HCT116 (cell line): ENCODE measurements around the gene WDR83. TPM values are rescaled to one million over a fixed set of nuclear protein-coding genes. Genes with fewer than 3 reads are reported as not detected.

ENCODE experiments used
- ATAC-seq: fragments of 200-7000 bp; cut with Tn5 transposase; 2 replicates; pipeline ENCODE4 v1.9.1; 2020; ENCODE audit warnings: mild to moderate bottlenecking, moderate library complexity
- BruUV-seq: library from RNA; stranded (reverse); fragments of 400-500 nt; replicated peaks from 2 replicates; lab custom pipeline; 2021; lab: Mats Ljungman, UMichigan
- CTCF ChIA-PET: fragments of 300-600 bp; sonication (Branson Sonifier 250); formaldehyde crosslinking; loops from one replicate; lab custom pipeline; 2021; ENCODE audit warnings: antibody characterized with exemption; lab: Charles Lee
- POLR2A ChIA-PET: fragments of 300-600, 350-600 bp; sonication (Branson Sonifier 250); formaldehyde crosslinking; loops from one replicate; lab custom pipeline; 2021; ENCODE audit warnings: antibody characterized with exemption; lab: Charles Lee
- RAD21 ChIA-PET, 2 experiments: fragments of 300-600 bp; sonication (Branson Sonifier 250); formaldehyde crosslinking; loops; one replicate each; lab custom pipeline; 2023; ENCODE audit warnings: low total read pairs in 2 of 2; ENCODE audit not compliant: uncharacterized antibody in 2 of 2, unreplicated experiment in 2 of 2, low non-redundant PET in 1 of 2; lab: Charles Lee
- DNase-seq: peaks from one replicate; pipeline ENCODE4 v3.0.0-alpha.2; 2010; ENCODE audit warnings: low read depth, low spot score
- H2AFZ ChIP-seq: fragments of 200-600 bp; shearing (Covaris generic), sonication (generic); 2 replicates; pipeline ENCODE4 v1.6.1; 2017; ENCODE audit warnings: low read depth, mixed run types, mixed read lengths, antibody characterized with exemption, low read length; ENCODE audit not compliant: poor library complexity, severe bottlenecking
- H3K27ac ChIP-seq: 2 replicates; pipeline ENCODE4 v1.5.1; 2012; ENCODE audit warnings: low read depth, low read length
- H3K27me3 ChIP-seq: fragments of 200-600 bp; sonication (generic); 2 replicates; pipeline ENCODE4 v1.6.1; 2016; ENCODE audit warnings: mixed run types, low read length, mixed read lengths; ENCODE audit not compliant: insufficient read depth
- H3K36me3 ChIP-seq, 2 experiments: fragments of 200-500 bp in 1 of 2; fragments of 200-600 bp in 1 of 2; sonication (Bioruptor generic) in 1 of 2; sonication (generic) in 1 of 2; 2 replicates each; pipeline versions ENCODE4 v1.5.1 to v1.6.1; 2014 to 2016; ENCODE audit warnings: low read length in 2 of 2, inconsistent platforms in 1 of 2, mixed read lengths in 1 of 2, mixed run types in 1 of 2; ENCODE audit not compliant: insufficient read depth in 2 of 2, control insufficient read depth in 1 of 2
- H3K4me1 ChIP-seq, 2 experiments: fragments of 200-600 bp in 1 of 2; sonication (generic) in 1 of 2; 2 replicates each; pipeline versions ENCODE4 v1.5.1 to v1.6.1; 2012 to 2017; ENCODE audit warnings: low read length in 2 of 2, inconsistent platforms in 1 of 2, mild to moderate bottlenecking in 1 of 2, mixed read lengths in 1 of 2, mixed run types in 1 of 2, moderate library complexity in 1 of 2; ENCODE audit not compliant: insufficient read depth in 2 of 2, control insufficient read depth in 1 of 2
- H3K4me2 ChIP-seq: fragments of 200-600 bp; sonication (generic); 2 replicates; pipeline ENCODE4 v1.6.1; 2017; ENCODE audit warnings: mixed run types, low read length, mixed read lengths
- H3K4me3 ChIP-seq, 2 experiments: fragments of 200-600 bp in 1 of 2; sonication (generic) in 1 of 2; replicated peaks in 1 of 2; 2 replicates each; pipeline ENCODE4 v1.5.1; 2011 to 2016; ENCODE audit warnings: low read length in 2 of 2, control low read depth in 1 of 2, low read depth in 1 of 2, mild to moderate bottlenecking in 1 of 2, mixed read lengths in 1 of 2, mixed run types in 1 of 2
- H3K79me2 ChIP-seq: fragments of 200-600 bp; sonication (generic); 2 replicates; pipeline ENCODE4 v1.6.1; 2017; ENCODE audit warnings: mild to moderate bottlenecking, mixed run types, low read length, moderate library complexity, mixed read lengths; ENCODE audit not compliant: insufficient read depth
- H3K9ac ChIP-seq: fragments of 200-600 bp; sonication (generic); 2 replicates; pipeline ENCODE4 v1.6.1; 2016; ENCODE audit warnings: low read length, mixed read lengths
- H3K9me2 ChIP-seq: fragments of 200-600 bp; sonication (generic), shearing (Covaris generic); 2 replicates; pipeline ENCODE4 v1.6.1; 2017; ENCODE audit warnings: mixed run types, mild to moderate bottlenecking, moderate library complexity; ENCODE audit not compliant: insufficient read depth
- H3K9me3 ChIP-seq, 2 experiments: fragments of 200-500 bp in 1 of 2; fragments of 200-600 bp in 1 of 2; sonication (Bioruptor generic) in 1 of 2; sonication (generic) in 1 of 2; 2 replicates each; pipeline ENCODE4 v1.6.1; 2014 to 2017; ENCODE audit warnings: low read length in 2 of 2, mixed read lengths in 2 of 2, inconsistent platforms in 1 of 2, low read depth in 1 of 2, mild to moderate bottlenecking in 1 of 2, mixed run types in 1 of 2, moderate library complexity in 1 of 2; ENCODE audit not compliant: control insufficient read depth in 1 of 2, insufficient read depth in 1 of 2
- H4K20me1 ChIP-seq: fragments of 200-600 bp; sonication (generic), shearing (Covaris generic); 2 replicates; pipeline ENCODE4 v1.6.1; 2017; ENCODE audit warnings: mixed run types, mild to moderate bottlenecking, moderate library complexity; ENCODE audit not compliant: insufficient read depth
- CBX3 ChIP-seq: IDR thresholded peaks from 2 replicates; pipeline ENCODE4 v1.6.1; 2012; ENCODE audit warnings: low read depth
- CEBPB ChIP-seq: IDR thresholded peaks from 2 replicates; pipeline ENCODE4 v1.6.1; 2012; ENCODE audit warnings: low read depth
- ELF1 ChIP-seq: IDR thresholded peaks from 2 replicates; pipeline ENCODE4 v1.6.1; 2012; ENCODE audit warnings: low read depth, borderline replicate concordance
- EZH2 ChIP-seq: fragments of 200-600 bp; sonication (generic); IDR thresholded peaks from 2 replicates; pipeline ENCODE4 v1.6.1; 2017; ENCODE audit warnings: antibody characterized with exemption, mixed run types
- EZH2phosphoT487 ChIP-seq: fragments of 200-600 bp; IDR thresholded peaks from 2 replicates; pipeline ENCODE4 v1.6.1; 2018; ENCODE audit warnings: antibody characterized with exemption, borderline replicate concordance
- FOSL1 ChIP-seq: IDR thresholded peaks from 2 replicates; pipeline ENCODE4 v1.6.1; 2012; ENCODE audit warnings: low read depth
- JUND ChIP-seq: IDR thresholded peaks from 2 replicates; pipeline ENCODE4 v1.6.1; 2012
- POLR2AphosphoS5 ChIP-seq: IDR thresholded peaks from 2 replicates; pipeline ENCODE4 v1.6.1; 2011; ENCODE audit warnings: mild to moderate bottlenecking, low read depth, low read length, moderate library complexity
- RAD21 ChIP-seq: IDR thresholded peaks from 2 replicates; pipeline ENCODE4 v1.6.1; 2012; ENCODE audit warnings: low read depth, mild to moderate bottlenecking
- SP1 ChIP-seq: IDR thresholded peaks from 2 replicates; pipeline ENCODE4 v1.6.1; 2012; ENCODE audit warnings: low read depth
- YY1 ChIP-seq: IDR thresholded peaks from 2 replicates; pipeline ENCODE4 v1.6.1; 2011; ENCODE audit warnings: low read length, low read depth, moderate library complexity, mild to moderate bottlenecking; ENCODE audit not compliant: insufficient replicate concordance; ENCODE audit errors: extremely low read depth
- ZFX ChIP-seq: fragments of 450-650 bp; IDR thresholded peaks from 2 replicates; pipeline ENCODE4 v1.6.1; 2017
- ZNF274 ChIP-seq: fragments of 200-500 bp; sonication (Bioruptor generic); IDR thresholded peaks from 2 replicates; pipeline ENCODE4 v1.6.1; 2014; ENCODE audit warnings: mild to moderate bottlenecking, low read depth, low read length, inconsistent platforms
- intact Hi-C: fragments of 100-400 bp; cut with micrococcal nuclease; formaldehyde crosslinking; loops from 2 replicates; pipeline ENCODE4 v1.10.0; 2022
- total RNA-seq: library from RNA; stranded (reverse); gene quantifications from one replicate; pipeline ENCODE4 v1.2.1, GENCODE V29; 2021; ENCODE audit not compliant: unreplicated experiment
- TF ChIP-seq, protein P1 (sequence below): IDR thresholded peaks from 2 replicates; pipeline ENCODE4 v1.6.1; 2011; ENCODE audit warnings: mild to moderate bottlenecking, low read length, moderate library complexity; ENCODE audit not compliant: insufficient replicate concordance; ENCODE audit errors: extremely low read depth
- TF ChIP-seq, protein P2 (sequence below): IDR thresholded peaks from 2 replicates; pipeline ENCODE4 v1.6.1; 2012
- TF ChIP-seq, protein P3 (sequence below), 3 experiments: fragments of 200-600 bp in 1 of 3; sonication (generic) in 1 of 3; IDR thresholded peaks in 2 of 3; conservative IDR thresholded peaks in 1 of 3; 2 replicates each; pipeline ENCODE4 v1.5.1; 2012 to 2017; ENCODE audit warnings: low read depth in 2 of 3, low read length in 2 of 3, antibody characterized with exemption in 1 of 3, borderline replicate concordance in 1 of 3, control low read depth in 1 of 3, mild to moderate bottlenecking in 1 of 3, mixed read lengths in 1 of 3, mixed run types in 1 of 3, moderate library complexity in 1 of 3; ENCODE audit not compliant: insufficient read depth in 1 of 3
- TF ChIP-seq, protein P4 (sequence below): IDR thresholded peaks from 2 replicates; pipeline ENCODE4 v1.6.1; 2012; ENCODE audit warnings: low read depth
- TF ChIP-seq, protein P5 (sequence below): IDR thresholded peaks from 2 replicates; pipeline ENCODE4 v1.6.1; 2012

The WDR83 gene
- total RNA-seq, 1 experiment from 2014 or later: 20.1 TPM

DNA sequence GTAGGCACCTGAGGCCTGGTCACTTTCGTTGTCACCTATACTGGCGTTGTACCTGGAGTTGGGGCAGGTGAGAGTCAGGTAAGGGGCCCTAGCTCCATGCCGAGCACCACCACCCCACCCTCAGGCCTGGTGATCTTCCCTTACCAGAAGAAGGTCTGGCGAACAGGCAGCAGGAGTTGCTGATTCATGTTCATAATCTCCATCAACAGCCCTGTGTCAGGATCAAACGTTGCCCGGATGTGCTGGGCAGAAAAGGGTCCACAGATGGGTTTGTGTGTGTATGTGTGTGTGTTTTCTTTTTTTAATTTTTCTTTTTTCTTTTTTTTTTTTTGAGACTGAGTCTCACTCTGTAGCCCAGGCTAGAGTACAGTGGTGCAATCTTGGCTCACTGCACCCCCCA lies 14.4 kb upstream of the WDR83 start:
- intact Hi-C loops: no loop called here
- no peaks in the 10 kb centered on the region for H3K27me3 ChIP-seq
- H3K9me2 ChIP-seq: no peaks in the 10 kb centered on the region
- TF ChIP-seq, protein P1, sequence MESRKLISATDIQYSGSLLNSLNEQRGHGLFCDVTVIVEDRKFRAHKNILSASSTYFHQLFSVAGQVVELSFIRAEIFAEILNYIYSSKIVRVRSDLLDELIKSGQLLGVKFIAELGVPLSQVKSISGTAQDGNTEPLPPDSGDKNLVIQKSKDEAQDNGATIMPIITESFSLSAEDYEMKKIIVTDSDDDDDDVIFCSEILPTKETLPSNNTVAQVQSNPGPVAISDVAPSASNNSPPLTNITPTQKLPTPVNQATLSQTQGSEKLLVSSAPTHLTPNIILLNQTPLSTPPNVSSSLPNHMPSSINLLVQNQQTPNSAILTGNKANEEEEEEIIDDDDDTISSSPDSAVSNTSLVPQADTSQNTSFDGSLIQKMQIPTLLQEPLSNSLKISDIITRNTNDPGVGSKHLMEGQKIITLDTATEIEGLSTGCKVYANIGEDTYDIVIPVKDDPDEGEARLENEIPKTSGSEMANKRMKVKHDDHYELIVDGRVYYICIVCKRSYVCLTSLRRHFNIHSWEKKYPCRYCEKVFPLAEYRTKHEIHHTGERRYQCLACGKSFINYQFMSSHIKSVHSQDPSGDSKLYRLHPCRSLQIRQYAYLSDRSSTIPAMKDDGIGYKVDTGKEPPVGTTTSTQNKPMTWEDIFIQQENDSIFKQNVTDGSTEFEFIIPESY: no peak
- TF ChIP-seq ELF1 (no peak), ZNF274 (no peak), CBX3 (no peak), POLR2AphosphoS5 (no peak), ZFX (no peak), SP1 (no peak), EZH2 (no peak), RAD21 (no peak), YY1 (no peak), EZH2phosphoT487 (no peak), JUND (no peak), FOSL1 (no peak), CEBPB (no peak)
- TF ChIP-seq, protein P2, sequence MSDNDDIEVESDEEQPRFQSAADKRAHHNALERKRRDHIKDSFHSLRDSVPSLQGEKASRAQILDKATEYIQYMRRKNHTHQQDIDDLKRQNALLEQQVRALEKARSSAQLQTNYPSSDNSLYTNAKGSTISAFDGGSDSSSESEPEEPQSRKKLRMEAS: no peak
- TF ChIP-seq, protein P3, sequence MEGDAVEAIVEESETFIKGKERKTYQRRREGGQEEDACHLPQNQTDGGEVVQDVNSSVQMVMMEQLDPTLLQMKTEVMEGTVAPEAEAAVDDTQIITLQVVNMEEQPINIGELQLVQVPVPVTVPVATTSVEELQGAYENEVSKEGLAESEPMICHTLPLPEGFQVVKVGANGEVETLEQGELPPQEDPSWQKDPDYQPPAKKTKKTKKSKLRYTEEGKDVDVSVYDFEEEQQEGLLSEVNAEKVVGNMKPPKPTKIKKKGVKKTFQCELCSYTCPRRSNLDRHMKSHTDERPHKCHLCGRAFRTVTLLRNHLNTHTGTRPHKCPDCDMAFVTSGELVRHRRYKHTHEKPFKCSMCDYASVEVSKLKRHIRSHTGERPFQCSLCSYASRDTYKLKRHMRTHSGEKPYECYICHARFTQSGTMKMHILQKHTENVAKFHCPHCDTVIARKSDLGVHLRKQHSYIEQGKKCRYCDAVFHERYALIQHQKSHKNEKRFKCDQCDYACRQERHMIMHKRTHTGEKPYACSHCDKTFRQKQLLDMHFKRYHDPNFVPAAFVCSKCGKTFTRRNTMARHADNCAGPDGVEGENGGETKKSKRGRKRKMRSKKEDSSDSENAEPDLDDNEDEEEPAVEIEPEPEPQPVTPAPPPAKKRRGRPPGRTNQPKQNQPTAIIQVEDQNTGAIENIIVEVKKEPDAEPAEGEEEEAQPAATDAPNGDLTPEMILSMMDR (IDR thresholded peaks at IDR 0.05 in 2 of 3, conservative IDR thresholded peaks at IDR 0.05 in 1 of 3; ENCODE audit: borderline replicate concordance in 1 of 3, insufficient read depth in 1 of 3, low read depth in 2 of 3, low read length in 2 of 3): no peak
- TF ChIP-seq, protein P4, sequence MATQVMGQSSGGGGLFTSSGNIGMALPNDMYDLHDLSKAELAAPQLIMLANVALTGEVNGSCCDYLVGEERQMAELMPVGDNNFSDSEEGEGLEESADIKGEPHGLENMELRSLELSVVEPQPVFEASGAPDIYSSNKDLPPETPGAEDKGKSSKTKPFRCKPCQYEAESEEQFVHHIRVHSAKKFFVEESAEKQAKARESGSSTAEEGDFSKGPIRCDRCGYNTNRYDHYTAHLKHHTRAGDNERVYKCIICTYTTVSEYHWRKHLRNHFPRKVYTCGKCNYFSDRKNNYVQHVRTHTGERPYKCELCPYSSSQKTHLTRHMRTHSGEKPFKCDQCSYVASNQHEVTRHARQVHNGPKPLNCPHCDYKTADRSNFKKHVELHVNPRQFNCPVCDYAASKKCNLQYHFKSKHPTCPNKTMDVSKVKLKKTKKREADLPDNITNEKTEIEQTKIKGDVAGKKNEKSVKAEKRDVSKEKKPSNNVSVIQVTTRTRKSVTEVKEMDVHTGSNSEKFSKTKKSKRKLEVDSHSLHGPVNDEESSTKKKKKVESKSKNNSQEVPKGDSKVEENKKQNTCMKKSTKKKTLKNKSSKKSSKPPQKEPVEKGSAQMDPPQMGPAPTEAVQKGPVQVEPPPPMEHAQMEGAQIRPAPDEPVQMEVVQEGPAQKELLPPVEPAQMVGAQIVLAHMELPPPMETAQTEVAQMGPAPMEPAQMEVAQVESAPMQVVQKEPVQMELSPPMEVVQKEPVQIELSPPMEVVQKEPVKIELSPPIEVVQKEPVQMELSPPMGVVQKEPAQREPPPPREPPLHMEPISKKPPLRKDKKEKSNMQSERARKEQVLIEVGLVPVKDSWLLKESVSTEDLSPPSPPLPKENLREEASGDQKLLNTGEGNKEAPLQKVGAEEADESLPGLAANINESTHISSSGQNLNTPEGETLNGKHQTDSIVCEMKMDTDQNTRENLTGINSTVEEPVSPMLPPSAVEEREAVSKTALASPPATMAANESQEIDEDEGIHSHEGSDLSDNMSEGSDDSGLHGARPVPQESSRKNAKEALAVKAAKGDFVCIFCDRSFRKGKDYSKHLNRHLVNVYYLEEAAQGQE: no peak
- TF ChIP-seq, protein P5, sequence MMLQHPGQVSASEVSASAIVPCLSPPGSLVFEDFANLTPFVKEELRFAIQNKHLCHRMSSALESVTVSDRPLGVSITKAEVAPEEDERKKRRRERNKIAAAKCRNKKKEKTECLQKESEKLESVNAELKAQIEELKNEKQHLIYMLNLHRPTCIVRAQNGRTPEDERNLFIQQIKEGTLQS: no peak
- TF ChIP-seq, all 23 proteins: peak for 0
- Histone ChIP-seq H3K9me3 (no peaks in the 10 kb centered on the region; a peak in 1 of 4 replicates), H3K4me1 (no peaks in the 10 kb centered on the region), H3K4me2 (no peak overlapping the region), H2AFZ (no peak overlapping the region), H3K4me3 (no peak overlapping the region), H3K79me2 (no peaks in the 10 kb centered on the region), H3K27ac (no peak overlapping the region), H4K20me1 (no peaks in the 10 kb centered on the region), H3K36me3 (peaks cover 0 to 5% of the 10 kb centered on the region in 2 experiments; a peak in 1 of 4 replicates), H3K9ac (no peak overlapping the region)
- DNase-seq (no peak), ATAC-seq (no peak)
- CTCF ChIA-PET: no interaction called here
- RAD21 ChIA-PET: no interaction called here
- BruUV-seq: no TSS peak
- POLR2A ChIA-PET: no interaction called here
